ENCODE data around the gene ETV6.

The ETV6 gene

DNA sequence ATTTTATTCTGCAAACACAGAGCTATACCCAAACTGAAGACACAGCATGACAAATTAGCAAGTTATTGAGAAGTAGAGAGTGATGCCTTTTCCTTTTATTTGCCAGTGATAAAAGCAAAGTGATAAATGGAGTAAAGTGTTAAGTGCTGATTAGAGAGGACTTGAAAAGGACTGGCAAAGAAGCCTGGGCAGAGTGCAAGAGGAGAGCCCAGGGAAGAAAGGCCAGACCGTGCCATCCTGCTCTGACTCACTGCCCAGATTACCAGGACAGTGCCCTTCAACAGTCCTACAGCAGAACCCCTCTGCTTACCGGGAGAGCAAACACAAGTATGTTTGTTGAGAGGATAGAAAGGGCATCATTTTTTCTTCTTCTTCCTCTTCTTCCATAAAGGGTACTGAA is 106.5 kb downstream of the ETV6 start:
- no peak for DNase-seq (ENCODE audit: low read depth in 2 of 2, low spot score in 1 of 2)

DNA sequence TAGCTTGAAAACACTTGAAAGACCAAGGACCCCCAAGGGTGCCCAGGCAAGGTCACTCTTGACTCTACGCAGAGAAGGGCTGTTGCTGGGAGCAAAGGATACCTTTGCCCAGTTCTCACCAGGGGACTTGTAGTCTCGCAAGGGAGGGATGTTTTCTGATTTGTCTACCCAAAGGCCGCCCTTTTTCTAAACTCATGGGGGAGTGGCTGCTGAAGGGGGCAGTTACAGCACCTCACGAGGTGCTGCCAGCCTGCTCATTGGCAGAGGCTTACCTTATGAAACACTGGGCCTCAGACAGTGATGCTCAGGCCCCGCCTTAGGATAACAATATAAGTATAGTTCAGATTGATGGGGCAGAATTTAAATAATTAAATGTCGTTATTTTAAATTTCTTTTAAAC is 107.0 kb downstream of the ETV6 start:
- no peak for DNase-seq (ENCODE audit: low read depth in 2 of 2, low spot score in 1 of 2)

DNA sequence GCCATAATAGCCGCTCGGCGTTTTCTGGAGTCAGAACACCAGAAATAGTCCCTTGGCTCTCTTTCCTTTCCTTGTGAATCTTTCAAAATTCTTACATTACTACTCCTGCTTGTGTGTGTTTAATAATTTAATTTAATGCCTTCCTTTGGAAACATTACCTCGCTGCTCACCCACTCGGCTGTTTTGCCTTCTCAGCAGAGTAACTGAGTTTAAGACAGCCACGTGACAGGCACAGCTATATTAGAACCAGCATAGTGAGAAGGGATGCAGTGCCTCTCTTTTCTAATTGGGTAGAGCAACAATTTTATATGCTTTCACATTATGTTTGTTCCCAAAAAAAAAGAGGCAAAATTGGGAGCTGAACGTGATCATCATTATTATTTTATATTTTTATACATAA is 107.6 kb downstream of the ETV6 start:
- DNase-seq (ENCODE audit: low read depth in 2 of 2, low spot score in 1 of 2) = no peak

DNA sequence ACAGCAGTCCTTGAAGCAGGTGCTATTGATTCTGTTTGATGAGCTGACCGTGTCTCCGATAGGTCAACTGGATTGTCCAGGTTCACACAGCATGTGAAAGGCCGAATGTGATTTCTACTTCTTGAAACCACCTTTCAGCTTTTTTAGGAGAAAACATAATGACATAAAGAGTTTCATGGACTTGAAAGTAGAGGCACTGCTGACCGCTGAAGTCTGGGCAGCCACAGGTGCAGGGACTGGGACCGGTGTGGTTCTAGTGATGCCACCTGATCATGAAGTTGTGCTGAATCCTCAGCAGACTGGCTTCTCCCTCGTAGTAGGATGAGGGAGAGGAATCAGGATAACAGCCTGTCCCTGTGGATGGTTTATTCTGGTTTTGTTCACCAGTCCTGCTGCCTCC is 108.1 kb downstream of the ETV6 start:
- DNase-seq (ENCODE audit: low read depth in 2 of 2, low spot score in 1 of 2) = no peak

DNA sequence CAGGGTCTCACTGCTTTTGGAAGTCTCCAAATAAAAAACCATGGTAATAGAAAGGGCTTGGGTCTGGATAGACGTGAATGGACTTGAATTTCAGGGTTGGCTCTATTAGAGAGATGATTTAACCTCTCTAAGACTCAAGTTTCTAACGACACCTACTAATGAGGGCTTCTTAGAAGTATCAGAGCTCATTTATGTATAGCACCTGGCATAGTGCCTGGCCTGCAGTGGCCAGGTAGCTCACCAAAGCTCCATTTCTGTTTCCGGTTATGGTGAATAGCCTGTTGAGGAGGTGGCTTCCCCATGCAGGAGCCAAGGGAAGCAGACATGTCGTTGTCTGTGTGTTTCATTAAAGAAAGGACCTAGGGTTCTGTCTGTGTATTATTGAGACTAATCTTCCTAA is 108.6 kb downstream of the ETV6 start:
- no peak for DNase-seq (ENCODE audit: low read depth in 2 of 2, low spot score in 1 of 2)

DNA sequence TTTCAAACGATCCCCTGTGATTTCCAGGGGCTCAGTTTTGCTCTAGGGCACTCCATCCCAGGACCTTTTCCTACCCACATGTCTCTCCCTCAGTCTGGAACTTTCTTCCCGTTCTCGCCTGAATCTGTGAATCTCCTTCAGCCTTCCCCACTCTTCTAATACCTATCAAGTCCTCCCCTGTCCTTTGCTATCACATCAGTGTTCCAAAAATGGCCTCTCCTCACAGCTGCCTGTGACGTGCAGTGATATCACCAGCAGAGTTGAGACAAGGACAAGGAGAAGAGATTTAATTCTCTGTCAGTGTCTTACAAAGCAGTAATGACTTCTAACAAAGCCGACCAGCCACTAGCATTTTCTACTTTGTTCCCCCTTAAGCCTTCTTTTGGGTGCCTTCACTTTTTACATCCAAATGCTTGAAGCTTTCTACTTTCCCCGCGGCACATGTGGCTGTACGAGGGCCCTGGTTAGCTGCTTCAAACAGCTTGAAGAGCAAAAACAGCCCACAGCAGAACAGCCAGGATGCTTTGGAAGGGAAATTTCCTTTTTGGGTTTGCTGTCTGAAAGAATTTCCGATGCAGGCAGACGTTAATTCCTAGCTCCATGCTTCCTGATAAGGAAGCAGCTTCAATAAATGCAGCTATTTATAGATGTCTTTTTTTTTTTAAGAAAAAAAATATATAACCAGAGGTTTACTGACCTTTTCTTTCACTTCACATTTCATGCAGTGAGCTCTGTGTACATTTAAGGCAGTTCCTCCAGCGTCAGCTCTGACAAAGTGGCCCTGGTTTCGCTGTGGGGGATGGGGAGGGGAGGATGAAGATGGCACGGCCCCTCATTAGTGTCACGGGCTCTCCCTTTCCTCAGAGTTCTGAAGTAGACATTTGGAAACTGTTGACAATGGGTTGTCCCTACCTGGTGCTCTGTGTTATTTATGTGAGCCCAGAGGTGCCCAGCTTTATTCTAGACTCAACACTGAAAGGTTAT is 109.3 kb downstream of the ETV6 start:
- no peak for DNase-seq (ENCODE audit: low read depth in 2 of 2, low spot score in 1 of 2)

DNA sequence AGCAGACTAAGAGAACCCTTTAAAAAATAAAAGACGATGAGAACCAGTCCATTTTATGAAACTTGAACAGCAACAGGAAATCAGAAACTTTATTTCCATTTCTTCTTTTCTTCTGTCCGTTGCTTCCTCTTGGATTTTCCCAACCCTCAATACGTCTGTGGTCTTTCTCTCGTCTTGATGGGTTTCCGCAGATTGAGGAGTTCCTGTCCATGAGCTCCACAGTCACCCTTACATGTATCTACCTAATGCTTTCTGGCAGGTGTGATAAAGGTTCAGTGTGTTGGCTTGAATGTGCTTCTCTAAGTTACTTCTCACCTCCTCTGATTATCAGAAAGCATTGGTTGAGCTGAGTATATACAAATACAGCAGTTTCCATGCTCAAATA is 110.0 kb downstream of the ETV6 start:
- DNase-seq (ENCODE audit: low read depth in 2 of 2, low spot score in 1 of 2) = no peak

DNA sequence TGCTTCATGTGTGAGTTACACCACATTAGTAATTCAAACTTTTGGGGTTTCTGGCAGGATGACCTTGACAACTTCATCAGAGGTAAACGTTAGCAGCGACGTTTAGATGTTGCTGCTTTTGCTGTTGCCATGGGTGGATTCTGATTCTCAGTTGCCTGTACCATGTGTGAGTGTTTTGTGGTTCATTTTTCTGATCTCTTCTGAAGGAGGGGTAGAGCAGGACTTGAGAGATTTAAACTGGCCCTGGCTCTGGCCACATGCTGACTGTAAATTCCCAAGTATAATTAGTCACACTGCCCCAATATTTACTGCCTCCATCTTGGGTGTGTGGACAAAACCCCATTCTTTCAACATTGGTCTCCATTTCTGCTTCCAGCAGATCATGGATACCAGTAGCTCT is 110.4 kb downstream of the ETV6 start:
- no peak for DNase-seq (ENCODE audit: low read depth in 2 of 2, low spot score in 1 of 2)

DNA sequence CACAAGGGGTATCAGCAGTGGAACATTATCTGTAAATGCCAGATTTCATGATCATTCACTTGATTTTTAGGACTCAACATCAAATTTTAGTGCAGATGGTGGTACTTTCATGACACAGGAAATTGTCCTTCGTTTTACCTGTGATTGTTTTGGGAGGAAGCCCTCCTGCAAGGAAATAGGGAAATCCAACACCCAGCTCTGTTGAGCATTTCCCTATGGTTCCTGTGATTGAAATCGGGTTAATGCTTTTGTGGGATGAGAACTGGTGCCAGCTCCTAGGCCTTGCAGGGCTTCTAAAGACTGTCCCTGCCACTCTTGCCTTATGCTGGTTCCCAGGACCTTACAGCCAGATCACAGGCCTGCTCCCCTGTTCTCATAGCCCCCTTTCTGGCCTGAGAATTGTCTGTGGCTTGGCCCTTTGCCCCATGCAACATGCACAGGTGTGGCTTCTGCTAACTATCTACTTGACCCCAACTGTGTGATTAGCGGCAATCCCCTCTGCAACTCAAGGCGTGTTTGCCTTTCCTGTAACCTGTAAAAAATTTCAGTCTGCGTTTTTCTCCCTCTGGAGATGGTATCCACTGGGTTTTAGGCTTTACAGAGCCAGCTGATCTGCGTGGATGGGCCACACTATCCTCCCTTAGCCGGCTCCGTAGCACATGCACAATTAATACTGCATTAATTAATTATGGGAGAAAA is 112.5 kb downstream of the ETV6 start:
- DNase-seq (ENCODE audit: low read depth in 2 of 2, low spot score in 1 of 2) = no peak

DNA sequence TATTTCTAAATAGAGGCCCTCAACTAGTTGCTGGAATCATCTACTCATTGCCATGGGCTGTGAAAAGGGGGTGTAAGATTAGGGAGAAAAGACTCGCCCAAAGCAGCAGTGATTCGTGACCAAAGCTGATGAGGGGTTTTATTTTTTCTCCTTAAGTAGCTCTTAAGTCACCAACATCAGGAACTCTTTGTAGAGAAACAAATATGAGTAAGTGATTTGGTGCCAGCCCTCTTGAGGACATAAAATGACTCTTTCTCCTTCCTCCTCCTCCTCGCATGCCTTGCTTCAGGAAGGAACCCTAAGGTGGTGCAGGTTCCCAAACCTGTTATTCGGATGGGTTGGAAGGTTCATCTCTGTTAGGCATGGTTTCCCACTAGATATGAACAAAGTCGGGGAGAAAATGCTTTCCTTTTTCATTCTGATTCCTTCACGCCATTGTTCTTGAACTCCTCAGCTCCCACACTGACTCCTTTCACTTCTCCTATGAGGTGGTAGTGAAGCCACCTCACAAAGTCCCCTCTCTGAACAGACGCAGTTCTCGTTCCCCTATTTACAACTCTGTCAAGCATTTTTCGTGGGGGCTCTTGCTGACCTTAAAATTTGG is 113.4 kb downstream of the ETV6 start:
- DNase-seq (ENCODE audit: low read depth in 2 of 2, low spot score in 1 of 2) = no peak

DNA sequence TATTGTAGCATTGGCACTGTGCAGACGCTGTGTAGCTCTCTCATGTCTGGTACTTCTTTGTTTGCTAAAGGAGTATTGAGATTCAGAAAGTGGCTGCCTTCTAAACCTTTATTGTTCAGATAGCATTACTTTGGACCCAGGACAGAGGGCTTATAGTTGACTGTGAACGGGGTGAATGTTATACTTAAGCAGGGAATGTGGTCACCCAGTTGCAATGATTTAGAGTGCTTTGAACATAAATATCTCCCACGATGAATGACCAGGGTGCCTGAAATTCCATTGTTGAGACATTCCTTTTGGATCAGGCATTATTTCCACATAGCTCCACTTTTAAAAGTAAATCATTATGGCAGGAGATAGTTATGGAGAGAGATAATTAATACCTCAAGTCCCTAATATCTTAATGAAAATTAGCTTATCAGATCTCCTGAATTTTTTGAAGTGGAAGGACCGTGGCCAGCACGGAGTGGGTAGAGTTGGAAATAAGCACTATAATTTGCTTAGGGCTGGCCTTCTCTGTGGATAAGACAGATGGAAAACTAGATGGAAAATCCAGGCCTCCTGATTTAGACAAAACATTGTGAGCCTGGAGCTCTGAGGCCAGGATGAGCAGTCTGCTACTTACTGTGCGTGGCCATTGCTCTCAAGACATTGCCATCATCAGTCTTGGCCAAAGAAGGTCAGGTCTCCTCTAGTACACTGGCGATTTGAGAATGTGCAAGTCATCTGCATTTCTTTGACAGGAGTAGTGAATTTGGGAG is 114.5 kb downstream of the ETV6 start:
- no peak for DNase-seq (ENCODE audit: low read depth in 2 of 2, low spot score in 1 of 2)

DNA sequence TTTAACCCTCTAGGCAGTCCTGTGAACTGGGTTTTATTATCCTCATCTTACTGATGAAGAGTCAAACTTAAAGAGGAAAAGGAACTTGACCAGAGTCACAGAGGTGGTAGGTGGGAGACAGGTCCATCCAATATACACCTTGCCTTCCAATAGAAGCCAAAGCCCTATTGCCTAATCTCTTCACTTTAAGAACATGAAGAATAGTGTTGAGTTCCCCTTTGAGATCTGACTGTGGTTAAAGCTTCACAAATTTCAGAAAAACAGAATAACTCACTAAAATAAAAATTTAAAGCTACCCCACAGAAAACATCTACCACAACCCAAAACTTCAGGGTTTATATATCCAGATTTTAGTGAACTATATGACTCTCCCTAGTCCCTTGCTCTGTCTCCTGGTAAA is 115.4 kb downstream of the ETV6 start:
- no peak for DNase-seq (ENCODE audit: low read depth in 2 of 2, low spot score in 1 of 2)

DNA sequence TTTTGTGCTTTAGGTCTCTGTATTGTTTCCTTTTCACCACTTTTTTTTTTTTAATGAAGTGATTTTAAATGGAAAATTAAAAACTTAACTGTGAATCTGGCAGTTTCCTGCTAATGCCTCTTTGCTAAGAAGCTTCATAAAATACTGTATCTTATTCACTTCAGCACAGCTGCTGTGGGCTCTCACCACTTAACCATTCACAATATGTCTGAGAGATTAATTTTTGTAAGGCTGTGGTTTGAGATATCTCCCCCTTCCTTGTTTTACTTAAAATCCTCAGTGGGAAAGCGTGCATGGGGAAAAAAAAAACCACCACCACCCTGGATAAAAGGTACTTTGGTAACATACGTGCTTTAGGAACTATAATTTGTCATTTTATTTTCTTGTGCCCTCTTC is 115.9 kb downstream of the ETV6 start:
- DNase-seq (ENCODE audit: low read depth in 2 of 2, low spot score in 1 of 2) = no peak

DNA sequence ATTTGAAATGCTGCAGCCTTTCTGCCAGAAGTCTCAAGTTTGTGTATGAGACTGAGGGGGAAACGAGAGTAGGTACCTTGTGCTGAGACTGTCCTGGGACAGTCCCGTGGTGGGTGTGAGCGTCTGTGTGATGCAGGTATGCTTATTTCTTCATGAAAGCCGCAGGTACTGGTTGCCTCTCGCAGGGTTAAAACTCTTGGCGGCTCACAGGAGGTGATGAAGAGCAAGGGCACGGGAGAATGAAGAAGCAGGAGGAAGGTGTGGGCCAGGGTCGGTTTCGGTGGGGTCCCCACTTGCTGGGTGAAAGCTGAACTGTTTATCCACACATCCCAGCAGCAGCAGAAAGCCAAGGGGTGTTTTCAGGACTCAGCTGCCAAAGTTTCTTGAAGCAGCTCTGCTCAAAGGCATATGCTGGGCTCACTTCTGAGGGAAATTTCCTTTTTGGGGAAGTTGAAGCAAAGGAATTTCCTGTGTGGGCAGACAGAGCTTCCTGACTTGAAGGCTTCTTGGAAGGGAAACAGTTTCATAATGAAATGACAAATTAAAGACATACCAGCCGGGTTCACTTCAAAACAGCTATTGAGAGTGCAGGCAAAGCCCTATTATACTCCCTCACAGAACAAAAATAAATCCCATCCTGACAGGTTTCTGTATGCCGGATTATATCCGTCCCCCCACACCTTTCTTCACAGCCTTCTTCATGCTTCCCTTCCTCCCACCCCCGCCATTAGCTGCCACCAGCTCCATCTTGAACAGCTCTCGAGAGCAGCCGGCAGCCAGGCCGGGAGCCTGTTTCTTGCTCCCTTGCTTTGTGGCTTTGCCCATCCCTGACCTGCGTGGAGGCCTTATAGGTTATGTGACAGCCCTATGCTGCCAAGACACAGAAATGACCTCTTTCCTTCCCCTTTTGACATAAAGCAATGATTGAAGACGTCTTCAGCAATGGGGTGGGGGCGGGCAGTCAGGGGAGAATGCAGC is 116.6 kb downstream of the ETV6 start:
- no peak for DNase-seq (ENCODE audit: low read depth in 2 of 2, low spot score in 1 of 2)

DNA sequence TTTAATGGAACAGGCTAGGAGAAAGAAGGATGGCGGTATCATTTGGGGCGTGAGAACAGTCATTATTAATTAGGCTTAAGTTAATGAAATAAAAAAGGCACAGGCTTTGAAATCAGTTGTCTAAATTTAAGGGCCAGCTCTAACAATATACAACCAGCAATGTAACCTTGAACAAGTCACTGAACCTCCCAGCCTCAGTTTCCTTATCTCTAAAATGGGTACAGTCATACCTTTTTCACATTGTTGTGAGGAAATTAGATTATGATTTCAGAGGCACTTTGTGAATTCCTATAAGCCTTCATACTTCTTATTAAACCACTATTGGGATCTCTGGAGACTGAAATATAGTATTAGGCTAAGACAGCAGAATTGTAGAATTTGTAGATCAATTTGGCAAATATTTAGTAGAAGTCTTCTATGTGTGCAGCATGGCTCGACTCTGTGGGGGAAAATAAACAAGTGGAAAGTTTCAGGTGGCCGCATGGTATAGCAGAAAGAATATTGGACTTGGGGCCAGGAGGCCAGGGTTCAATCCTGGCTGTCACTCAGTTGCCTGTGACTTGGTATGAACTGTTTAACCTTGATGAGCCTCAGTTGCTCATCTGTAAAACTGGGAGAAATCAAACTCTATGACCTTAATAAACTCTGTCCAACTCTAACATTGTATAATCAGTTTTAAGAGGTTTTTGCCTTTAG is 117.7 kb downstream of the ETV6 start:
- DNase-seq (ENCODE audit: low read depth in 2 of 2, low spot score in 1 of 2) = no peak

DNA sequence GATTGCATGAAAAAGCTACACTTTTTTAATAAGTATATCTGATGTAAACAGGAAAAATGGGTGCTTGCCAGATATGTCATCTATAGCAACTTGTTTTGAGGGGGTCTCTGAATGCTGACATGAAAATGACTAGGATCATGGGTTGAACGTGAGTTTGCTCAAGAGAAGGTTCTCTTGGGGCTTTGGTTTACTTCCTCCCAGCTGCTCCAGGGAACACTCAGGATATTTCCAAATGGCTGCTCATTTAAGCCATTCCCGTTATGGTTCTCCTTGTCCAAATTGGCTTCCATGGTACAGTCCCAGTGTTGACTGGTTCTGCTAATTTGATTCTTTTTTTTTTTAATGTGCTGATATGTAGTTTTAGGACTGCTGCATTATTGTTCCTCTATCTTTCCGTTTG is 118.3 kb downstream of the ETV6 start:
- no peak for DNase-seq (ENCODE audit: low read depth in 2 of 2, low spot score in 1 of 2)

DNA sequence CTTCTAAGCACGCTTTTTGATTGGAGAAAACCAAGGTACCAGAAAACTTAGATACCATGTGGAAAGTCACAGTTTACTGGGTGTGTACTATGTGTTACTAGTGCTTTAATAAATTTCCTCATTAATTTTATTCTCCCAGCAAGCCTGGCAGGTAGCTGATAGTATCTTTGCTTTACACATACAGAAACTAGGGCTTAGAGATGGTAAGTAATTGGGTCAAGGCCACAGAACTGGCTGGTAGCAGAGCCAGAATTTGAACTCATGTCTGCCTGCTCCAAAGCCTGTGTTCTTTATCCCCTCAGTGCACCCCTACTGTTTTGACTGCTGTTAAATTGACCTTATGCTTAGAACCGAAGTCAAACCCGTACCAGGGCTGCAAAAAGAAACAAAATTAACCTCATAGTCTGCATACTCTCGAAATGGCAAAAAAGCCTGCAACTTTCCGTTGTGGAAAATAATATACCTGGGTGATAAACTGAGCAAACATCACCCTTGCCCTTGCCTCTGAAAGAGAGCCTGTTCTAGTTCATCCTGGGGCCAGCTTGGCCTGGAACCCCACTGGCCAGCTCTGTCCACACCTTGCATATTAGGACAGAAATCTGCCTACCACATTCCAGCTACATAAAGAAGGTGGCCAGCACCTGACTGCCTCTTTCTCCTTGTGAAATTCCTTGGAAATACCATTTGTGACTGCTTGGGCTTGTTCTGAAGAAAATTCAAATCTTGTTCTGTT is 118.9 kb downstream of the ETV6 start:
- no peak for DNase-seq (ENCODE audit: low read depth in 2 of 2, low spot score in 1 of 2)

DNA sequence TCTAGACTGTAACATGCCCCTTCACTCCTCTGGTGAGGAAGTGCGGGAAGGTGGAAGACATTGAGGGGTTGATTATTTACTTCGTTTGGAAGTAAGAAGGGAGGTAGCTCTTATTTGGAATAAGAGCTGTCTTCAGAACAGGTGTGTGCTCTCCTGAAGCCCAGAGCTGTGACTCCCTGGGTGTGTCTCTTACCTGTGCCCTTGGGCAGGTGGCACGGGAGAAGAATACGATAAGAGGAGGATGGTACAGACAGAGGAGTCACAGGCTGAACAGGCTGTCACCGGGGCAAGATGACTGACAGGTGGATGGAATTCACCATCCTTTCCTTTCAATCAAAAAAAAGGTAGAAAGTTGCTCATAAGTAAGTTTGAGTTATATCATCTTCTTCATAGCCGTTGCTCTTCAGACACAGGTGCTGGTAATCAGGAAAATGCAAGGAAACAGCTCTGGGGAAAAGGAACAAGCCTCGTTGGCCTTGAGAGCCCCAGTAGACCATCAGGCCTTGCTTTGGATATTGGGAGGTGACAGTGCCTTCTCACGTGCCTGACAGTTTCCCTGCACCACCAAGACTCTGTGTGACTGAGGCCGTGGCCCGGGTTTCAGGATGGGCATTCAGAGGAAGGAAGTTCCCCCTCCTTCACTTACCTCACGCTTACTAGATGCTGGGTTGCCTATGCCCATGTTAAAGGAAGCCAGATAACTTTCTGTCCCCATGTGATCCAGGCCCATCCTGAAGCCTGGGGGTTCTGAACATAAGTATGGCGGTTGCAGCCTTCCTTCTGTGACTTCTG is 120.4 kb downstream of the ETV6 start:
- no peak for DNase-seq (ENCODE audit: low read depth in 2 of 2, low spot score in 1 of 2)

Data from stimulated activated CD8-positive, alpha-beta memory T cell treated with anti-CD3 and anti-CD28 coated beads, Interleukin-4, amount 100 ng/mL, for 4 hours (primary cell).